GM12878 (cell line): ENCODE results near the gene CD68. TPM values are rescaled to one million over a fixed set of nuclear protein-coding genes. Genes with fewer than 3 reads are reported as not detected.

Experiments used
- BHLHE40 ChIP-seq, 2 experiments: fragments of 450-650 bp in 1 of 2; IDR thresholded peaks; 2 replicates each; pipeline ENCODE4 v1.6.1; 2011 to 2017; ENCODE audit warnings: low read depth in 2 of 2, borderline replicate concordance in 1 of 2, improper control_type of control experiment in 1 of 2, low read length in 1 of 2, mild to moderate bottlenecking in 1 of 2
- GABPA ChIP-seq: IDR thresholded peaks from 2 replicates; pipeline ENCODE4 v1.6.1; 2014; ENCODE audit warnings: antibody characterized with exemption, low read depth, mild to moderate bottlenecking, inconsistent platforms
- IKZF2 ChIP-seq, 2 experiments: fragments of 450-650 bp; IDR thresholded peaks; 2 replicates each; pipeline ENCODE4 v1.6.1; 2017; ENCODE audit warnings: mild to moderate bottlenecking in 2 of 2, moderate library complexity in 2 of 2
- JUNB ChIP-seq: IDR thresholded peaks from 2 replicates; pipeline ENCODE4 v1.6.1; 2016; ENCODE audit warnings: antibody characterized with exemption, mild to moderate bottlenecking
- KLF5 ChIP-seq: fragments of 450-650 bp; IDR thresholded peaks from 2 replicates; pipeline ENCODE4 v1.6.1; 2014; ENCODE audit warnings: mild to moderate bottlenecking; ENCODE audit not compliant: partially characterized antibody
- MXI1 ChIP-seq: fragments of 150-350 bp; IDR thresholded peaks from 2 replicates; pipeline ENCODE4 v1.6.1; 2011; ENCODE audit warnings: low read depth, mild to moderate bottlenecking, inconsistent platforms, low read length, improper control_type of control experiment
- MYC ChIP-seq: IDR thresholded peaks from 2 replicates; pipeline ENCODE4 v1.6.1; 2011; ENCODE audit warnings: mild to moderate bottlenecking, low read length, moderate library complexity, inconsistent platforms; ENCODE audit not compliant: insufficient read depth, insufficient replicate concordance, insufficient read length, severe bottlenecking
- NFYA ChIP-seq: IDR thresholded peaks from 2 replicates; pipeline ENCODE4 v1.6.1; 2011; ENCODE audit warnings: low read depth, mild to moderate bottlenecking, low read length, improper control_type of control experiment, borderline replicate concordance
- NR2C1 ChIP-seq: fragments of 450-650 bp; IDR thresholded peaks from 2 replicates; pipeline ENCODE4 v1.6.1; 2017; ENCODE audit warnings: antibody characterized with exemption, mild to moderate bottlenecking, moderate library complexity
- RAD51 ChIP-seq: fragments of 450-650 bp; IDR thresholded peaks from 2 replicates; pipeline ENCODE4 v1.6.1; 2016; ENCODE audit warnings: moderate library complexity, mild to moderate bottlenecking, inconsistent platforms
- RB1 ChIP-seq: fragments of 450-650 bp; formaldehyde crosslinking; IDR thresholded peaks from 2 replicates; pipeline ENCODE4 v1.6.1; 2017; ENCODE audit warnings: mild to moderate bottlenecking, borderline replicate concordance
- ZNF274 ChIP-seq: IDR thresholded peaks from one replicate; pipeline ENCODE4 v1.8.0; 2011; ENCODE audit not compliant: insufficient read length, insufficient read depth
- polyA plus RNA-seq, 11 experiments: library from polyadenylated mRNA; depleted of rRNA in 4 of 11; unstranded in 6 of 11; stranded (reverse) in 5 of 11; fragments of >200 nt; fragmentation: Nextera tagmentation in 4 of 11; fragmentation: Illumina TruSeq in 1 of 11; extraction: Ambion mirVana in 4 of 11; extraction: Trizol in 1 of 11; gene quantifications; 1 replicate in 1 of 11; 2 replicates in 10 of 11; pipeline versions ENCODE4 v1.2.1 to v1.2.3, GENCODE V29; 2011 to 2016; ENCODE audit warnings: inconsistent platforms in 2 of 11, missing spikeins in 2 of 11, low read depth in 1 of 11
- total RNA-seq, 4 experiments: library from RNA; depleted of rRNA in 3 of 4; stranded (reverse); fragments of >200 nt in 3 of 4; fragmentation: Illumina TruSeq in 1 of 4; extraction: Trizol in 1 of 4; gene quantifications; 2 replicates each; pipeline versions ENCODE4 v1.2.1 to v1.2.3, GENCODE V29; 2013 to 2021
- TF ChIP-seq, protein P1 (sequence below): IDR thresholded peaks from 2 replicates; pipeline ENCODE4 v1.6.1; 2012; ENCODE audit warnings: low read depth, low read length, improper control_type of control experiment
- TF ChIP-seq, protein P2 (sequence below), 3 experiments: IDR thresholded peaks in 2 of 3; conservative IDR thresholded peaks in 1 of 3; 2 replicates each; pipeline ENCODE4 v1.5.1; 2011; ENCODE audit warnings: low read depth in 3 of 3, low read length in 3 of 3, mild to moderate bottlenecking in 3 of 3, control low read depth in 2 of 3, moderate library complexity in 2 of 3, inconsistent platforms in 1 of 3, mixed read lengths in 1 of 3; ENCODE audit not compliant: control insufficient read depth in 2 of 3, insufficient read depth in 1 of 3; ENCODE audit errors: extremely low read depth in 1 of 3
- TF ChIP-seq, protein P3 (sequence below): IDR thresholded peaks from 2 replicates; pipeline ENCODE4 v1.6.1; 2011; ENCODE audit warnings: borderline replicate concordance, low read depth, mild to moderate bottlenecking, moderate library complexity, mixed read lengths, low read length; ENCODE audit not compliant: insufficient read depth; ENCODE audit errors: extremely low read length
- TF ChIP-seq, protein P4 (sequence below): fragments of 450-650 bp; IDR thresholded peaks from 2 replicates; pipeline ENCODE4 v1.6.1; 2016; ENCODE audit warnings: mild to moderate bottlenecking
- TF ChIP-seq, protein P5 (sequence below): fragments of 450-650 bp; IDR thresholded peaks from 2 replicates; pipeline ENCODE4 v1.6.1; 2017; ENCODE audit warnings: mild to moderate bottlenecking, moderate library complexity
- TF ChIP-seq, protein P6 (sequence below): IDR thresholded peaks from 2 replicates; pipeline ENCODE4 v1.6.1; 2011; ENCODE audit warnings: low read depth, mild to moderate bottlenecking, low read length, moderate library complexity, borderline replicate concordance; ENCODE audit errors: extremely low read depth

The CD68 gene
- total and polyA plus RNA-seq, 10 of the 15 experiments (the other 5 are each of a cell fraction or from before 2014, with no cell fraction given), result 2.6 to 6.9 (median 3.8) TPM

DNA sequence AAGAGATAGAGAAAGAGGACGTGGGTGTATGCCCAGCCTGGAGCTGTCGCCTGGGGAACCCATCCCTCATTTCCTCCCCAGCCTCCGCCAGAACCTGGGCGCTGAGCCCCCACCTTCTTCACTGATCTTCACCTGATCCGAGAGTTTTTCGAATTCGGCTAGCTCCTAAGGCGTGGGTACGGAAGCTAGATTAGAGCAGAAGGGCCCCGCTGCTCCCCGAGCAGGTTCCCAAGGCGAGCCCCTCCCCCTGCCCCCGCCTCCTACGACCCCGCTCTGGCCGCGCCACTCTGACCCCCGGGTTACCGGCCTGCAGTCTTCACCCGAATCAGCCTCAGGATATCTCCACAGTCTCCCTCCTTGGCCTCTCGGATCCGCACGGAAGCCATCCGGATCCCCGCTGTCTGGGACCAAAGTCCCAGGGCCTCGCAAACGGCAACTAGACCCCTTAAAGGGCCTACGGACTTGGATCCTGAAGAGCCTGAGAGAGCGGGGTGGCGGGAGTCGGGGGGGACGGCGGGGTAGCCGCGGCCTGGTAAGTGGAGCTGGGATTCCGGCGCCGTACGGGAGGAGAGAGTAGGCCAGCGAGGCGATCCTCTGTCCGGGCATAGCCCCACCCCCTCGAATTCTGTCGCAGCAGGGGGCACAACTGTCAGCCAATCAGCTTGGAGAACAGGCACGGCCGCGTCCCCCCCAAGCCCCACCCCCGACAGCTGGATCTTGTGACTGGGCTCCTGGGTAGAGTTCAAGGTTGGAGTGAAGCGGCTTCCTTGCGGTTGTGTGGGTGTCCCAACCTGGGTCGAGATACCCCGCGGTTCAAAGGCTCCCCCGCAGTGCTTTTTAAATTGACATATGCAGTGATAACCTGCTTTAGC, 48.0 kb downstream of the CD68 start, which contains the start of gene SAT2 (continued):
- no peak for TF ChIP-seq MYC
- TF ChIP-seq, protein P1, sequence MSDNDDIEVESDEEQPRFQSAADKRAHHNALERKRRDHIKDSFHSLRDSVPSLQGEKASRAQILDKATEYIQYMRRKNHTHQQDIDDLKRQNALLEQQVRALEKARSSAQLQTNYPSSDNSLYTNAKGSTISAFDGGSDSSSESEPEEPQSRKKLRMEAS, result no peak
- TF ChIP-seq, protein P2, sequence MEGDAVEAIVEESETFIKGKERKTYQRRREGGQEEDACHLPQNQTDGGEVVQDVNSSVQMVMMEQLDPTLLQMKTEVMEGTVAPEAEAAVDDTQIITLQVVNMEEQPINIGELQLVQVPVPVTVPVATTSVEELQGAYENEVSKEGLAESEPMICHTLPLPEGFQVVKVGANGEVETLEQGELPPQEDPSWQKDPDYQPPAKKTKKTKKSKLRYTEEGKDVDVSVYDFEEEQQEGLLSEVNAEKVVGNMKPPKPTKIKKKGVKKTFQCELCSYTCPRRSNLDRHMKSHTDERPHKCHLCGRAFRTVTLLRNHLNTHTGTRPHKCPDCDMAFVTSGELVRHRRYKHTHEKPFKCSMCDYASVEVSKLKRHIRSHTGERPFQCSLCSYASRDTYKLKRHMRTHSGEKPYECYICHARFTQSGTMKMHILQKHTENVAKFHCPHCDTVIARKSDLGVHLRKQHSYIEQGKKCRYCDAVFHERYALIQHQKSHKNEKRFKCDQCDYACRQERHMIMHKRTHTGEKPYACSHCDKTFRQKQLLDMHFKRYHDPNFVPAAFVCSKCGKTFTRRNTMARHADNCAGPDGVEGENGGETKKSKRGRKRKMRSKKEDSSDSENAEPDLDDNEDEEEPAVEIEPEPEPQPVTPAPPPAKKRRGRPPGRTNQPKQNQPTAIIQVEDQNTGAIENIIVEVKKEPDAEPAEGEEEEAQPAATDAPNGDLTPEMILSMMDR (IDR thresholded peaks at IDR 0.05 in 2 of 3, conservative IDR thresholded peaks at IDR 0.05 in 1 of 3; ENCODE audit: control insufficient read depth in 2 of 3, extremely low read depth in 1 of 3, insufficient read depth in 1 of 3, low read depth in 3 of 3, low read length in 3 of 3), result no peak
- TF ChIP-seq, protein P3, sequence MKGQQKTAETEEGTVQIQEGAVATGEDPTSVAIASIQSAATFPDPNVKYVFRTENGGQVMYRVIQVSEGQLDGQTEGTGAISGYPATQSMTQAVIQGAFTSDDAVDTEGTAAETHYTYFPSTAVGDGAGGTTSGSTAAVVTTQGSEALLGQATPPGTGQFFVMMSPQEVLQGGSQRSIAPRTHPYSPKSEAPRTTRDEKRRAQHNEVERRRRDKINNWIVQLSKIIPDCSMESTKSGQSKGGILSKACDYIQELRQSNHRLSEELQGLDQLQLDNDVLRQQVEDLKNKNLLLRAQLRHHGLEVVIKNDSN, result no peak
- TF ChIP-seq, protein P4, sequence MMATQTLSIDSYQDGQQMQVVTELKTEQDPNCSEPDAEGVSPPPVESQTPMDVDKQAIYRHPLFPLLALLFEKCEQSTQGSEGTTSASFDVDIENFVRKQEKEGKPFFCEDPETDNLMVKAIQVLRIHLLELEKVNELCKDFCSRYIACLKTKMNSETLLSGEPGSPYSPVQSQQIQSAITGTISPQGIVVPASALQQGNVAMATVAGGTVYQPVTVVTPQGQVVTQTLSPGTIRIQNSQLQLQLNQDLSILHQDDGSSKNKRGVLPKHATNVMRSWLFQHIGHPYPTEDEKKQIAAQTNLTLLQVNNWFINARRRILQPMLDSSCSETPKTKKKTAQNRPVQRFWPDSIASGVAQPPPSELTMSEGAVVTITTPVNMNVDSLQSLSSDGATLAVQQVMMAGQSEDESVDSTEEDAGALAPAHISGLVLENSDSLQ, result peak; percentile 72
- TF ChIP-seq KLF5, result no peak
- TF ChIP-seq RAD51, result no peak; the same call in 1 of the 2 replicates
- TF ChIP-seq RB1, result no peak
- no peak for TF ChIP-seq ZNF274
- peak; percentile 61 to 67; a peak in 3 of 4 replicates for TF ChIP-seq BHLHE40 (IDR thresholded peaks at IDR 0.05; ENCODE audit: borderline replicate concordance in 1 of 2, low read depth in 2 of 2, low read length in 1 of 2)
- peak; percentile 34 to 41; a peak in 3 of 4 replicates for TF ChIP-seq IKZF2 (IDR thresholded peaks at IDR 0.05)
- TF ChIP-seq NR2C1, result peak; percentile 20; the same call in 1 of the 2 replicates
- no peak for TF ChIP-seq JUNB
- TF ChIP-seq MXI1, result 0 out of 2 replicates have a peak, but pooled peaks have one; percentile 28
- TF ChIP-seq, protein P5, sequence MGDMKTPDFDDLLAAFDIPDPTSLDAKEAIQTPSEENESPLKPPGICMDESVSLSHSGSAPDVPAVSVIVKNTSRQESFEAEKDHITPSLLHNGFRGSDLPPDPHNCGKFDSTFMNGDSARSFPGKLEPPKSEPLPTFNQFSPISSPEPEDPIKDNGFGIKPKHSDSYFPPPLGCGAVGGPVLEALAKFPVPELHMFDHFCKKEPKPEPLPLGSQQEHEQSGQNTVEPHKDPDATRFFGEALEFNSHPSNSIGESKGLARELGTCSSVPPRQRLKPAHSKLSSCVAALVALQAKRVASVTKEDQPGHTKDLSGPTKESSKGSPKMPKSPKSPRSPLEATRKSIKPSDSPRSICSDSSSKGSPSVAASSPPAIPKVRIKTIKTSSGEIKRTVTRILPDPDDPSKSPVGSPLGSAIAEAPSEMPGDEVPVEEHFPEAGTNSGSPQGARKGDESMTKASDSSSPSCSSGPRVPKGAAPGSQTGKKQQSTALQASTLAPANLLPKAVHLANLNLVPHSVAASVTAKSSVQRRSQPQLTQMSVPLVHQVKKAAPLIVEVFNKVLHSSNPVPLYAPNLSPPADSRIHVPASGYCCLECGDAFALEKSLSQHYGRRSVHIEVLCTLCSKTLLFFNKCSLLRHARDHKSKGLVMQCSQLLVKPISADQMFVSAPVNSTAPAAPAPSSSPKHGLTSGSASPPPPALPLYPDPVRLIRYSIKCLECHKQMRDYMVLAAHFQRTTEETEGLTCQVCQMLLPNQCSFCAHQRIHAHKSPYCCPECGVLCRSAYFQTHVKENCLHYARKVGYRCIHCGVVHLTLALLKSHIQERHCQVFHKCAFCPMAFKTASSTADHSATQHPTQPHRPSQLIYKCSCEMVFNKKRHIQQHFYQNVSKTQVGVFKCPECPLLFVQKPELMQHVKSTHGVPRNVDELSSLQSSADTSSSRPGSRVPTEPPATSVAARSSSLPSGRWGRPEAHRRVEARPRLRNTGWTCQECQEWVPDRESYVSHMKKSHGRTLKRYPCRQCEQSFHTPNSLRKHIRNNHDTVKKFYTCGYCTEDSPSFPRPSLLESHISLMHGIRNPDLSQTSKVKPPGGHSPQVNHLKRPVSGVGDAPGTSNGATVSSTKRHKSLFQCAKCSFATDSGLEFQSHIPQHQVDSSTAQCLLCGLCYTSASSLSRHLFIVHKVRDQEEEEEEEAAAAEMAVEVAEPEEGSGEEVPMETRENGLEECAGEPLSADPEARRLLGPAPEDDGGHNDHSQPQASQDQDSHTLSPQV, result no peak
- no peak for TF ChIP-seq NFYA
- TF ChIP-seq GABPA, result no peak
- TF ChIP-seq, protein P6, sequence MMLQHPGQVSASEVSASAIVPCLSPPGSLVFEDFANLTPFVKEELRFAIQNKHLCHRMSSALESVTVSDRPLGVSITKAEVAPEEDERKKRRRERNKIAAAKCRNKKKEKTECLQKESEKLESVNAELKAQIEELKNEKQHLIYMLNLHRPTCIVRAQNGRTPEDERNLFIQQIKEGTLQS, result no peak
